ENCODE measurements around the gene TXNRD3.
"Not testable (repeated sequence)": the region's sequence is repeated elsewhere in the genome, so short reads cannot be mapped to it uniquely, and the experiment has no call there.

Gene TXNRD3

DNA sequence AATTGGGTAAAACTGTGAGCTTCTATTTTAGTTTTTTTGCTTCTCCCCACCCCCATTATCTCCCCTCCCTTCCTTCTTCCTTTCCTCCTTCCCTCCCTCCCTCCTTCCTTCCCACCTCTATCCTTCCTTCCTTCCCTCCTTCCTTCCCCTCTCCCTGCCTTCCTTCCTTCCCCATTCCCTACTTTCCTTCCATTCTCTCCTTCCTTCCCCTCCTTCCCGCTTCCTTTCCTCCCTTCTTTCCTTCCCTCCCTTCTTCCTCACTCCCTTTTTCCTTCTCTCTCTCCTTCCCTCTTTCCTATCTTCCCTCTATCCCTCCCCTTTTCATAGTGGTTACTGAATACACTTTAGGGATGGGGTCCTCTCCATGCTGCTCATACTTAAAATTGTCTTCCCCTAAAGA is 55.8 kb downstream of the TXNRD3 start:
- no peak for DNase-seq

DNA sequence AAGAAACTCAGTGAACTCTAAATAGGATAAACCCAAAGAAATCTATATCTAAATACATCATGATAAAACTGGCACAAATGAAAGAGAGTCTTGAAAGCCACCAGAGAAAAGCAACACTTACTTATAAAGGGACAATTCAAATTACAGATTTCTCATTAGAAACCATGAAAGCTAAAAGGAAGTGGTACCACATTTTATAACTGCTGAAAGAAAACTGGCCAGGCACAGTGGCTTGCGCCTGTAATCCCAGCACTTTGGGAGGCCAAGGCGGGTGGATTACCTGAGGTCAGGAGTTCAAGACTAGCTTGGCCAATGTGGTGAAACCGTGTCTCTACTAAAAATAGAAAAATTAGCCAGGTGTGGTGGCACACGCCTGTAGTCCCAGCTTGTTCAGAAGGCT is 59.4 kb downstream of the TXNRD3 start:
- DNase-seq = not testable (repeated sequence)

DNA sequence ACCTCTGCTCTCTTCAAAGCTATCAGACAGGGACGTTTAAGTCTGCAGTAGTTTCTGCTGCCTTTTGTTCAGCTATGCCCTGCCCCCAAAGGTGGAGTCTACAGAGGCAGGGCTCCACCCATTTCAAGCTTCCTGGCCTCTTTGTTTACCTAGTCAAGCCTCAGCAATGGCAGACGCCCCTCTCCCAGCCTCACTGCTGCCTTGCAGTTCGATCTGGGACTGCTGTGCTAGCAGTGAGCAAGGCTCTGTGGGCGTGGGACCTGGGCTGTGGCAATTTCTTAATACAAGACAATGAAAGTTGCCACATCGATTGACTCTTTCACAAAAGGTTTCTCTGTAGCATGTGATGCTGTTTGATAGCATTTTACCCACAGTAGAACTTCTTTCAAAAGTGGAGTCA is 63.4 kb downstream of the TXNRD3 start:
- not testable (repeated sequence) for DNase-seq

DNA sequence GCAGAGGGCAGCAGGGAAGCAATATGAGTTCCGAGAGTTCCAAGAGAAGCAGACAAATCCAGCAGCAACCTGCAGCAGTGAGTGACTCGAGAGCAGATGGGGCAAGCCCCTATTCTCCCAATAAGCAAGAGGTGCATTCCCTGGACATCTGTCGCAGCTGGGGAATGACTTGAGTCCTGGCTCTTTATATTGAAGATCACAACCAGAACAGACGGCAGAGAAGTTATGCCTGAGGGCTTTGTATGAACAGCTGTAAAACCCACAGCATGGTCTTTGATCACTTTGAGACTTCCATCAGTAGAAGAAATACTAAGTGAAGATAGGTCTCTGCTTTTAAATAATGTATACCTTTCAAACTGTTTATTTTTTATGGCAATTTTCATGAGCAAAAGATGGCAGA is 72.6 kb downstream of the TXNRD3 start:
- no peak for DNase-seq

DNA sequence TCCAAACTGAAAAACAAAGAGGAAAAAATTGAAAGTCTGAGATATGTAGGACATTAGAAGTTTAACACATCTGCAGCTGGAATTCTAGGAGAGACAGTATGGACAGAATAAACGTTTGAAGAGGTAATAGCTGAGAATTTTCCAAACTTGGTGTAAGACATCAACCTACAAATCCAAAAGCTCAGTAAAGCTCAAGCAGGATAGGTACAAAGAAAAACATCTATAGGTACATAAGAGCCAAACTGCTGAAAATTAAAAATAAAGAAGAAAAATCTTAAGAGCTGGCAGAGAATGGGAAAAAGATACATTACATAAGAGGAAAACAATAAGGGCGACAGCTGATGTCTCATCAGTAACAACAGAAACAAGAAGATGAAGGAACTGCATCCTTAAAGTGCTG is 73.4 kb downstream of the TXNRD3 start:
- DNase-seq = no peak

DNA sequence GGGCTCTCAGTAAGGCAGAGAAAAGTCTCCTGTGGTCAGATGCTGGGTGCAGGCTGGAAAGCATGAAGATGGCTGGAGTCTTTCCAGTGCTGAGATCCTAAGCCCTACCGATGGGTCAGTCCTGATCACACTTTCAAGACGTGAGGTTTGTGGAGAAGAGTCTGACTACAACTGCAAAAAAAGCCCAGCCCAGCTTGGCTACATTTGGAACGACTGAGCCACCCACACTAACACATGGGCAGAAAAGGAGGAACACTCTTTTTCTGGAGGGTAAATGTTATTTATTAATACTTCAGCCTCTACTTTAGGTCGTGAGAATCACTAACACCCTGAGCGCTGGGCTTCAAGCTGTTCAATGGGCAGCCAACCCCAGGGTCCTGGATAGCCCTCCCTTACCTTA is 74.2 kb downstream of the TXNRD3 start:
- DNase-seq = no peak

DNA sequence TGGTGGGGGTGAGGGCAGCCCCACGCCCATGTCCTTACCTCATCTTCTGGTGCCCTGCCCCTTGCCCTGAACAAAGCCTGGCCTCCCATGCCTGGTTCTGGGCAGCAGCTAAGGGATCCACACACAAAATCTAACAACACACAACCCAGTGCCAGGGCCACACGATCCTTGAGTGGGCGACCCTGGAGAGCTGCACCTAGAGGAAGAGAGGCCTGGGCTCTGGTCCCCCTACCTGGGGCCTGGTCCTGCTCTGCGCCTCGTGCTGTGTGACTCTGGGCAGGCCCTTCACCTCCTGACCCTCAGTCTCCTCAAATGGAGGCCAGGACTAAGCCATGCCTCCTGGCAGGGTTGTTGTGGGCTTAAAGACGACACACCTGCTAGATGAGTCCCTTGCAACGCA is 76.2 kb downstream of the TXNRD3 start:
- DNase-seq = no peak

DNA sequence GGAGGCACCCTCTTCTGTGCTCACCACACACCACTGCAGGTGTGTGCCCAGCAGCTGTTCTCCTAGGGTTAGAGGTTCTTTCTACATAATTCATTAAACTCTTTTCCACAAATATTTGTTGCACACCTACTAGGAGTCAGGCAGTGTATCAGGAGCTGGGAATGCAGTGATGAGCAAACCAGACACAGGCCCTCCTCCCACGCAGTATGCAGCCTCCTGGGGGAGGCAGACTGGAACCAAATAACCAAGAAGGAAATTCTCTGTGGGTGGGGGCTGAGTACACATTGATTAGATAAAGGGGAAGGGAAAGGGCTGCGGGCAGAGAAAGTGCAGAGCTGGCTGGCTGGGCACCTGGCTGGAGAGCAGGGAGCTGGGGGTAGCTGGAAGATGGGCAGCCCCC is 77.7 kb downstream of the TXNRD3 start:
- DNase-seq = no peak

DNA sequence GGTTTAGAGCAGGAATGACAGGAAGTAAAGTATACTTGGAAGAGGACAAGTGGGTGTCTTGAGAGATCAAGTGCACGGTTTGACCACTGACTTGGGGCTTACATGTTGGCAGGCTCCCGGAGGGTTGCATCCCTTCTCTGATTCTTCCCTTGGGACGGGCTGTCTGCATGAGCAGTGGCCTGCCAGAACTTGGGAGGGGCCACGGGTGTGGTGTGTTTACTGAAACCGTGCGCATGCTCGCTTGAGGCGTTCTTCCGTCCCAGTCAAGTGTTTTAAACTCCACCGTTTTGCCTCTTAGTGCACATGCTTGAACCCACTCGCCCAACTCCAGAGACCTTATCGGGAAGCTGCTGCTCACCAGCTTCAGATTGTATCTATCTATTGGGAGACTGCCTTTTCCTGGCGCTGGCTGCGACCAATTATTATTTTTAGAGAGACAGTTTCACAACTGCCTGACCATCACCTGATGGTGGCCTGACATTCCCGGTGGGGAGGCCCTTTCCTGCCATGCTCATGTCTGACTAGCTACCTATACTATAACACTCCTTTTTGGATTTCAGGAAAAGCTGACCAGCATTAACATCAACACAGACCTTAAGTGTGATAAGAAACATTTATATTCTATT is 81.3 kb downstream of the TXNRD3 start:
- no peak for DNase-seq

DNA sequence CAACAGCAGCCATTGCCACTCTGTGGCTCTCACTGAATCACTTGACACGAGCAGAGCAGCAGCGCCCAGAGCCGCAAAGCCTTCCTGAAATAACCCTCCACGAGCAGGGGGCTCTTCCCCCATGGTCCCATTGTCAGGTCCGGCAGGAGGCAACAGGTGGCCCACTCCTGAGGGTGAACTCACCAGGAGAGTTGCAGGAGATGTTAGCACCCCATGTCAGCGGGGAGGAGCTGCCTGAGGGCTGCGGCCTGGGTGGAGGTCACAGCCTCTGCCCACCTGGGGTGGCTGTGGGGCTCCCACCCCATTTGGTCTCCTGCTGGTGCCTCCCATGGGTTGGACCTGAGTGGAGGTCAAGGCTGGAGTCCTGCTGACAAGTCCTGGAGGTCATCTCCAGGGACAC is 83.8 kb downstream of the TXNRD3 start:
- DNase-seq = no peak

DNA sequence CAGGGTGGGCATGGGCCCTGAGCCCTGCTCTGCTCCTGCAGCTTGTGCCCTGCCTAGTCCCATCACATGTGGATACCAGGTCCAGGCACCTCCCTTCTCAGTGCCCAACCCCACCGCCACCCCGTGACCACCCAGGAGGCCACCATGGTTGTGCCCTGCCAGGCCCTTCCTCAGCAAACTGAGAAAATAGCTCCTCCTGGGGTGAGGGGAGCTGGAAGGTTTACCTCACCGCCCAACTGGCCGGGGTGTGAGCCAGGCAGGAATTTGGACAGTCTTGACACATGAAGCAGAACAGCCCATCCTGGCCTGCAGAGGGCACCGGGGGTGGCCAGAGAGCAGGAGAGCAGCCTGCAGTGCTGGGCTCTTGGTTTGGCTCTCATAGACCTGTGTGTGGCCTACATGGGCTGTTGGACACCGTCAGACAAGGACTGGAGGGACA is 84.8 kb downstream of the TXNRD3 start:
- DNase-seq = no peak

DNA sequence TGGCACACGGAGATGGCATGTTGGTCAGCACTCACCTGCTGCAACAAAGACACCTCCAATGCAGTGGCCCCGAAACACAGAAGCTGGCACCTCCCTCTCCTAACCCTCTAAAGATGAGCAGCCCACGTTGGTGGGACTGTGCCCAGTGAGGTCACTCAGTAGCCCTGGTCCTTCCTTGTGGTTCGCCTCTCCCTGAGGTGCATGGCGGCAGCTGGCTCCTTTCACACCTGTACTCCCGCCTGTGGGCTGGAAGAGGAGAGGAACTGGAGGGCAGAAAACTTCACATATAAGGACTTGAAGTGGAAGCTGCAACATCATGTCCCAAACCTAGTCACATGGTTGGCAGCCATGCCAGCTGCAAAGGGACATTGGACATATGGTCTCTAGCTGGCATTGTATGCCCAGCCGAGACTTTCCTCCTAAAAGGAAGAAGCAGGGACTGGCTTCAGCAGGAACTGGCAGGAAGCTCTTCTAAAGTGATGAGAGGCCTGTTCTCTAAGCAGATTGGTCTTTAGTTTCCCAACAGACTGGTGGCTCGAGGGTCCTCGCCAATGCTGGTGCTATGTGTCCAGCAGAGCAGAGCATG is 85.4 kb downstream of the TXNRD3 start:
- DNase-seq = no peak

DNA sequence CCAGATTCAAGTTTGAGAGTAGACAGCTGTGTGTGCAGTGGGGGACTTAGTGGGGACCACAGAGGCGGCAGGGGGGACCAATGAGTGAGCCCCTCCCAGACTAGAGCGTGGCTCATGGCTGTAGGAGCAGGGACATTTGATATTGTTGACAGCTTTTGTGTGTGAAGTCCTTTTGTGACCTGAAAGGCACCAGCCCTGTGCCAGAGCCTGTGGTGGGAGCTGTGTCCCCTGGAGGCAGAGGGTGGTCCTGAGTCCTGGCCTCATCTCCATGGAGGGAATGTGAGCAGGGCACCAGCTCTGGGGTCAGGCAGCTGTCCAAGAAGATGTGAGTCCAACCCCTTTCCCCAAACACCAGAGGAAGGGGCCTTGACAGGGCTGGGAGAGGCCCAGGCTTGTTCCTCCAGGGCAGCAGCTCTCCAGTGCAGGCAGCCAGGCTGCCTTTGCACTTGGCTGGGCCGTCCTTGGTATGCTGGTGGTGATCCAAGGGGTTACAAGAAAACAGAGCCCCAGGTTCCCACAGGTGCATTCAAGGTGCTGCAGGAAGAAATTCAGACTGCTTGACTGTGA is 86.1 kb downstream of the TXNRD3 start:
- DNase-seq = no peak

DNA sequence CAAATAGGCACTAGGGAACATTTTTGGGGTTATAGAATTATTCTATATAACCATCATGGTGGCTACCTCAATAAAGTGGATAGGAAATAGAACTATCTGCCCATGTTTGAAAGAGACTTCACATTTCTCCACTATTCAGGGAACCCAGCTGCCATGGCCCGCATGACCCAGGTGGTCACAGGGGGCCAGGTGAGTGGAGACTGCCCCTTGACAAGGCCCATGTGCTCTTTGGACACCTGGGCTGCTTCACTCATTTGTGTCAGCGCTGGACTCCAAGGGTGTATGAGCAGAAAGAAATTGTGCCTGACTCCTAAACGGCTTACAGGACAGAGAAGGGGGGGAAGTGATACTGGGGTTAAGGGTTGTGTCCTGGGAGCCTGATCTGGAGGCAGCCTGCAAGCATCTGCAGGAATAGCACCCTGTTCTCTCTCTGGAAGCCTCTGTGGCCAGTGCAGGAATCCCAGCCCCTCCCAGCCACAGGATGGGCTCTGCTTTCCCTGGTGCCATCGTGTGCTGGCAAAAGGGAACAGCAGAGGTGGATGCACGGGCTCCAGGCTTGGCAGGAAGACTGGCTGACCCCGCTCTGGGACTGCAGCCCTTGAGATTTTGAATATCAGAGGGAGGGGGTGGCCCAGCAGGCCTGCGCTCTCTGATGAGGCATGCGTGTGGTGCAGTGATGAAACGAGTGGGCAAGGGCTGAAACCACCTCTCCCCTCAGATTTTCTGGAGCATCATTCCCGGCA is 87.1 kb downstream of the TXNRD3 start:
- peak in 3 of 56 donors; percentile 14 to 24 (median 21) for DNase-seq

DNA sequence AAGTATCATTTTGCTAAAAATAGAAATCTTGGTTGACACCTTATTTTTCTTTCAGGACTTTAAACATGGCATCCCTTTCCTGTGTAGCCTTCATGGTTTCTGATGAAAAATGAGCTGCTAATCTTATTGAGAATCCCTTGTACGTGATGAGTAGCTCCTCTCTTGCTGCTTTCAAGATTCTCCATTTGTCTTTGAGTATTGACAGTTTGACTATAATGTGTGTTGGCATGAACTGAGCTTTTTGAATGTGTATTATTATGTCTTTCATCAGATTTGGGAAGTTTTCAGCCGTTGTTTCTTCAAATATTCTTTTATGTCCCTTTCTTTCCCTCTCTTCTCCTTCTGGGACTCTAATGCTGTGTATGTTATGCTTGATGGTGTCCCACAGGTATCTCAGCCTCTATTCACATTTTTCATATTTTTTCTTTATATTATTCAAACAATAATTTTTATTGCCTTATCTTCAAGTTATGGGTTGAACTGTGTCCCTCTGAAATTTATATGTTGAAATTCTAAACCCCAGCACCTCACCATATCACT is 92.1 kb downstream of the TXNRD3 start:
- no peak for DNase-seq

DNA sequence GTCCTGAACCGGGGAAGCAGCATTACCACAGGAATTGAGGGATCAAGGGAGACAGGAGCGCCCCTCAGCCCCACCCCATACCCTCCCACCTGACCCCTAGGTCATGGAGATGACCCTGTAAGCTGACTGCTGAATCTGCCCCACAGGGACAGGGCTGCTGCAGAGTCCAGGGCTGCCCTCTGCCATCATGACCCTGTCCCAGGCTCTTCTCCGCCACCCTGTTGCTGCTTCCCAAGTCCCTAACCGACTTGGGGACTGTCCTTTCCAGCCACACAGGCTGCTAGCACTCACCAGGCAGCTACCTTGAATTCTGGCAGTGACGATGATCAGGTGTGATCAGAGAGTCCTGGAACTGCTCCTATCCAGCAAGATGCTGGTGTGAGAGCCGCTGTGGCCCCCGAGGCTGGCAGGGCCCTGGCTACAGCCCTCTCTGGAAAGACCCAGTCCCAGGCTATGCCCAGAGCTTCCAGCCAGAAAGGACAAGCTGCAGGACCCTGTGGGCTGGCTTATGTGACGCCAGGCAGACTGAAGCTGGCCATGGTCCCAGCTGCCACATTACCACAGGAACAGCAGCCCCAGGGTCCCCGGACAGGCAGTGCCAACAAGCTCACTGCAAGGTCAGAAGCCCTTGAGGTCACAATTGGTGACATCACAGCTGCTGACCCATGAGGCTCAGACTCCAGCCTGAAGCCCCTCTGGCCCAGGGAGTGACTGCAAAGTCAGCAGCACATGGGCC is 96.4 kb downstream of the TXNRD3 start, which contains the start of gene C3orf22:
Gene C3orf22, minus strand, starts transcription at position 597 of the 736 bp plus-strand sequence. CDS start 5,542 bp downstream, outside the sequence.
- DNase-seq = peak in 1 of 56 donors; percentile 20

DNA sequence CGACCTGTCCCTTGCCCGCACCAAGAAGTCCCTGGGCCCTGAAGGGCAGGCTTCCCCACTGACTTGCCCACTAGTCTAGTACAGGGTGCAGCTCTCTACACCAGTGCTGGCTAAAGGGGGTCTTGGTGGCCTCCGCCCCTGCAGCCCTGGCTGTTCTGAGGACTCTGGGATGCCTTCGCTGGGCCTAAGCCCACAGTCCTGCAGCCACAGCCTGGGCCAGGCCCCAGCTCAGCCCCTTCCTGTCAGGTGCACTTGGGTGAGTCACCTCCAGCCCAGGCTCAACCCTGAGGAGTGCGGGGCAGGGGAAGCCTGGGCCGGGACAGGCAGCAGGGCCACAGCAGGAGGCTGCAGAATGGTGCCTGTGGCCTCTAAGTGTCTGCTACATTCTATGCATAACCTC is 97.2 kb downstream of the TXNRD3 start:
- DNase-seq = no peak

DNA sequence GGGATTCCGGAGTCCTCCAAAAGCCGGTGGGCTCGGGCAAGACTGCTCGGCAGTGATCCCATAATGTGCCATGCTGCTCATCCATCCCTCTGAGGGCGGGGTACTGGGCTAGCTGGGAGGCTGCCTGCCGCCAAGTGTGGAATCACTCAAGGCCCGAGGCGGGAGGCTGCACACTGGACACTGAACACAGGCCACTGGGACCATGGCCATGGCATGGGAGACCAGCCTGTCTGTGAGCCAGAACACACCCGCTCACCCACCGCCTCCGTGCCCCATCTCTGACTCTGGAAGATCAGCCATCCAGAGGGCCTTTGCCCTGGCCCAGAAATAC is 97.5 kb downstream of the TXNRD3 start:
- DNase-seq = no peak

Data from amygdala (tissue), 56 donors.